RCC 7860 (cell line): Measurements from ENCODE around the gene CENPB.
"Not testable (repeated sequence)": the region's sequence is repeated elsewhere in the genome, so short reads cannot be mapped to it uniquely, and the experiment has no call there.

Experiments
- DNase-seq: peaks from one replicate; pipeline ENCODE4 v3.0.0-alpha.2; 2015; ENCODE audit warnings: low spot score
- FAIRE-seq: peaks from 2 replicates; lab custom pipeline; 2012; peaks lifted over from hg19 to GRCh38; lab: Jason Lieb, UNC

CENPB gene

DNA sequence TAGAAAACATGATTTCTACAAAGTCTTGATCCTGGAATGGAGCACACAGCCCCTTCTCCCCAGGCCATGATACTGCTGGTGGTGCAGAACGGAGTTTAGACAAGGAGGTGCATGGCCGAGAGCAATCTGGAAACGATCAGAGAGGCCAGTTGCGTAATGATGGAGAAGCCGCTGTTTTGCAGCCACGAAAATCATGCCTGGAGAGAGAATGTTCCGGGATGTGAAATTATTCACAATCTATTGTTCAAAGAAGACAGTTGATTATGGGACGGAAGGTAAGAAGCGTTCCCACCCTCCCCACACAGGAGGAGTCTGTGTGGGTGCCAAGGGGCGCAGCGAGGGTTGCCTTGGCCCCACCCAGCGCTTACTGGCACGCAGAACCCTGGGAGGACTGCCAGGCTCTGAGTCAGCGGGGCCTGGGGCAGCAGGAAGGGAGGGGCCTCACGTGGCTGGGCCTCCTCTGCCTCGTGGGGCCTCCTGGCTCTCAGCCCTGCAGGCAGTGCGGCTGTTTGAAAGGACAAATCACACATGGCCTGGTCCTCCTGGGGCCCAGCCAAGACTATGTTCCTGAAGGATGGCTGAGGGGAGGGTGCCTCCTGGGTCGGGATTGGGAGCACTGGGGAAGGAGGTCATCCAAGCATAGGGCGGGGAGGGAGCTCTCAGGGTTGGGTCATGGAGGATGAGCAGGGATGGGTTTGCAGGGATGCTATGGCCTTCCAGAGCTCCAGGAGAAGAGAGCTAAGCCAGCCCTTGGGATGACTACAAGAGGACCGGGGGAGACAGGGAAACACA, 25.1 kb upstream of the CENPB start:
- DNase-seq = peak; percentile 93
- FAIRE-seq = peak; percentile 84

DNA sequence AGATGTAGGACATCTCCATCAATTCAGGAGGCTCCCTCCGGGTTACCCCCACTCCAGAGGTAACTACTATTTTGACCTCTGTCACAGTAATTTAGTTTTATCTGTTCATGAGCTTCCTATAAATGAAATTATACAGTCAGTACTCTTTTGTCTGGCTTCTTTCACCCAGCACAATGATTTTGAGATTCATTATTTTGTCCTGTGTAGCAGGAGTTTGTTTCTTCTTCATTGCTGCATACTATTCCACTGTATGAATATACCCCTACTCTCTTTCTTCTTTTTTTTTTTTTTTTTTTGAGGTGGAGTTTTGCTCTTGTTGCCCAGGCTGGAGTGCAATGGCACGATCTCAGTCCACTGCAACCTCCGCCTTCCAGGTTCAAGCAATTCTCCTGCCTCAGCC, 22.0 kb upstream of the CENPB start:
- FAIRE-seq = no peak
- DNase-seq = no peak

DNA sequence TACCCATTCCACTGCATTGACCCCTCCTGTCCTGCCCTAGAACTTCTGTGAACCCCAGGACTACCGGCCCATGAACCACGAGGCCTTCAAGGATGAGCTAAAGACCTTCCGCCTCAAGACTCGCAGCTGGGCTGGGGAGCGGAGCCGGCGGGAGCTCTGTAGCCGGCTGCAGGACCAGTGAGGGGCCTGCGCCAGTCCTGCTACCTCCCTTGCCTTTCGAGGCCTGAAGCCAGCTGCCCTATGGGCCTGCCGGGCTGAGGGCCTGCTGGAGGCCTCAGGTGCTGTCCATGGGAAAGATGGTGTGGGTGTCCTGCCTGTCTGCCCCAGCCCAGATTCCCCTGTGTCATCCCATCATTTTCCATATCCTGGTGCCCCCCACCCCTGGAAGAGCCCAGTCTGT, 18.2 kb upstream of the CENPB start:
- DNase-seq (no peak), FAIRE-seq (no peak)

DNA sequence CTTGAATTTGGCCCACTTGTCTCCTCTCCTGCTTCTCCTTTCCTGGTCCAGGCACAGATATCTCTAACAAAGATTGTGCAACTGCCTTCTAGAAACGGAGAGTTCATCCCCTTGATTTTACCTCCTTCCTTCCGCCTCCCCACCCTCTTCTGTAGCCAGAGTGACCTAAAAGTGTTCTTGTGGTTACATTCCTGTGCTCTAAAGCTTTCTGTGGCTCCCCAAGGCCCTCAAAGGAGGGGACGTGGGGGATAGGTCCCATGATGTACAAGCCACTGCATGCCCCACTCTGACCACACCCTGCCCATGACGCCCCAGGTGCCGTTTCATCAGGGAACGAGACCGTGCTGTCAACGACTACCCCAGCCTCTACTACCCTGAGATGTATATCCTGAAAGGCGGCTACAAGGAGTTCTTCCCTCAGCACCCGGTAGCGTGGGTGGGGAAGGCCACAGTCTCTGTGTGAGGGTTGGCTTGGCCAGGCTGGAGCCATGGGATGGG, 17.8 kb upstream of the CENPB start:
- DNase-seq = no peak
- no peak for FAIRE-seq

DNA sequence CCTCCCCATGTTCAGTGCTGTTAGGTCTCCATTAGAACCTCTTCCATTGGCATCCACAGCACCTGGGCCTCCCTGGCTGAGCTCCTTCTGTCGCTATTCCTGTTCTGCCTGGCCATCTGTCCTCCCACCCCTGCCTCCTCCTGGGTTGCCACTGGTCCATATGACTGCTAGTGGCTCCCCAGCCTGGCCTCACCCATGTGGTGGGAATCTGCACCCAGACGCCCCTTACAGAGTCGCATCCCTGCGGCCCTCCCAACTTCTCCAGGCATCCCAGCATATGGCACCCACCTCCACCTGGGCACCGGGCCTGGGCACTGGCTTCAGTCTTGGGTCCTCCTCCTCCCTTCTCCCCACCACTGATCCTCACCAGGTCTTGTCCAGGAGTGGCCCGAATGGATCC, 17.3 kb upstream of the CENPB start:
- no peak for FAIRE-seq

DNA sequence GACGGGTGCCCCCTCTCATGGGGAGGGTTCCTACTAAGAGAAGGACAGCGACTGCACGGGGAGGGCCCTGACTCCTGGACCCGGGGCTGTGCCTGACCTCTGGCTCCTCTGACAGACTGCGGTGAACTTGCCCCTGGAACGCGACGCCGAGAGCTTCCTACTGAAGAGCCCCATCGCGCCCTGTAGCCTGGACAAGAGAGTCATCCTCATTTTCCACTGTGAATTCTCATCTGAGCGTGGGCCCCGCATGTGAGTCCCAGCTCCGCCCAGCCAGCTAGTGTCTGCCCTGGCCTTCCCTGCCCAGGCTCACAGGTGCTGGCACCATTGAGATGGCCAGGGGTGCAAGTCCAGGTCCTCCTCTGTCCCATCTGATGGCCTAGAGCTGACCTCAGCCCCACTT, 16.7 kb upstream of the CENPB start:
- FAIRE-seq (no peak), DNase-seq (no peak)

More for the DNA sequence above, 17.3 kb upstream of the CENPB start:
- DNase-seq = no peak

DNA sequence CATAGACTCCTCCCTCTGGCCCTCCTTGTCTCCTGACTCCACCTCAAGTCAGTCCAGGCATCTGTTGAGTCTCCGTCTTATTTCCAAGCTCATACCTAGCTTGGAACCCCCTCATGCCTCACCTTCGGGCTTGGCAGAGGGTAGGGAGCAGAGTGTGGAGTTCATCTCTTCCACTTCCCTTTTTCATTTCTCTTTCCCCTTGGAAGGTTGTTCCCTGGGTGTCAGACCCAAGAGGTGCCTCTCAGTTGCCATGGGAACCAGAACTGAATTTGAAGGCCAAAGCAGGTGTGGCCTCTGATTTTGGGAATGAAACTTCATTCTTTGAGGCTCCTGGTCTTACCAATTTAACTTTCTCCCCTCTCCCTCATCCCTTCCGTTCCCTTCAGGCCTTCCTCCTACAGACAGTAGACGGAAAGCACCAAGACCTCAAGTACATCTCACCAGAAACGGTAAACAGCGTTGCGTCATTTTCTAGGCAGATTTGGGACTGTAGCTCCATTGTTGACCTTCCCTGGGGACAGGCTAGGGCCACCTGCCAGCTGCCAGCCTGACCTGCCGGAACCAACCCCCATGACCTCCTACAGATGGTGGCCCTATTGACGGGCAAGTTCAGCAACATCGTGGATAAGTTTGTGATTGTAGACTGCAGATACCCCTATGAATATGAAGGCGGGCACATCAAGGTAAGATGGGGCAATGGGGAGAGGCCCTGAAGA, 16.1 kb upstream of the CENPB start:
- DNase-seq = no peak
- no peak for FAIRE-seq

DNA sequence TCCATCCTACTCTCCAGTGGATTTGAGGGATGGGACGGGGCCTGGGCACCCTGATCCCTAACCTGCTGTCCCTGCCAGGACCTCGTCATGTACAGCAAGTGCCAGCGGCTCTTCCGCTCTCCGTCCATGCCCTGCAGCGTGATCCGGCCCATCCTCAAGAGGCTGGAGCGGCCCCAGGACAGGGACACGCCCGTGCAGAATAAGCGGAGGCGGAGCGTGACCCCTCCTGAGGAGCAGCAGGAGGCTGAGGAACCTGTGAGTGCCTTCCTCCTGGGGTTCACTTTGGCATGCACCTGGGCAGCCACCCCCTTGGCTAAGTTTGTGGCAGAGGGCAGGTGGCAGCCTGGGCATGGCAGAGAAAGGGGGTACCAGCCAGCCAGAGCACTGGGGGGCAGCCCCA, 15.3 kb upstream of the CENPB start:
- DNase-seq (no peak), FAIRE-seq (no peak)

DNA sequence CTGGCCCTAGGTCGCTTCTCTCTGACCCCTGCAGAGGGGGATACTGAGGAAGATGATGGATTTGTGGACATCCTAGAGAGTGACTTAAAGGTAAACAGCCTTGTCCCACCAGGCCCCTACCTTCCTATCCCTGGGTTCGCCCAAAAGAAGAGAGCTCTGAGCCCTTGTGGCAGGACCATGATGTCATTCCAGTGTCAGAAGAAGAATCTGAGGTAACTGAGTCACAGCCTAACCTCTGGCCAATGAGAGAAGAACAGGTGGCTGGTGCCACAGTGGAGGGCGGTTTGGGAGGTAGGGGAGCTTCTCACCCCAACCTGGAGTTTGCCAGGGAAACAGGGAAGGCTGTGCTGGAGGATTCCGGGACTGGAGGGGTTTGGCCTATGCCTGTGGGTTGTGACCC, 14.8 kb upstream of the CENPB start:
- no peak for DNase-seq
- FAIRE-seq = no peak

DNA sequence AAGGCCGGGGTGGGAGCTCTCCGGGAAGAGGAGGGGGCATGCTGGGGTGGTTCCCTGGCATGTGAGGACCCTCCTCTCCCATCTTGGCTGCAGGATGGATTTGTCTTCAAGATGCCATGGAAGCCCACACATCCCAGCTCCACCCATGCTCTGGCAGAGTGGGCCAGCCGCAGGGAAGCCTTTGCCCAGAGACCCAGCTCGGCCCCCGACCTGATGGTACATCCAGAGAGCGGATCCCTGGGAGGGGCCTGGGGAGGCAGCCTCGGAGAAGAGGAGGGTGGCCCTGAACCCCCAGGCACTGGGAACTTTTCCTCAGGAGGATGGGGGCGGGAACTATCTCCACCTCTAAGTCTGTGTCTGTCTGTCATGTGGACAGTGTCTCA, 14.3 kb upstream of the CENPB start:
- DNase-seq = no peak
- no peak for FAIRE-seq

DNA sequence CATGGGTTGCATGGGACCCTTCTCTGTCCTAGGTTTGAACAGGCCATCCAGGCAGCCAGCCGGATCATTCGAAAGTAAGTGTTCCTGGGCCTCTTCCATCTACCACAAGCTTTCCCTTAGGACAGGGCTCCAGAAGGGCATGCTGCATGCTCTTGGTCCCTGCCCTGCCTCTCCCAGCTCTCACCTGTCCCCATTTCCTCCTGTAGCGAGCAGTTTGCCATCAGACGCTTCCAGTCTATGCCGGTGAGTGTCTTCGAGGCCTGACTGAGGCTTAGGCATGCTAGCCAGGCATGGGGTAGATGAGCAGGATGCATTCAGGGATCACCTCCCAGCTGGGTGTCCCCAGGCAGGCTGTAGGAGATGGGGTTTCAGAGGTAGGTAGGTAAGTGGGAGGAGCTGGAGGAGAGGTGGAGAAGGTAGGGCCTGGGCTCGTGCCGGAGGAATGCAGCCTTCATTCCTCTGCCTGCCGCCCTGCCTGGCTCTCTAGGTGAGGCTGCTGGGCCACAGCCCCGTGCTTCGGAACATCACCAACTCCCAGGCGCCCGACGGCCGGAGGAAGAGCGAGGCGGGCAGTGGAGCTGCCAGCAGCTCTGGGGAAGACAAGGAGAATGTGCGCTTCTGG, 13.8 kb upstream of the CENPB start:
- no peak for FAIRE-seq
- no peak for DNase-seq

DNA sequence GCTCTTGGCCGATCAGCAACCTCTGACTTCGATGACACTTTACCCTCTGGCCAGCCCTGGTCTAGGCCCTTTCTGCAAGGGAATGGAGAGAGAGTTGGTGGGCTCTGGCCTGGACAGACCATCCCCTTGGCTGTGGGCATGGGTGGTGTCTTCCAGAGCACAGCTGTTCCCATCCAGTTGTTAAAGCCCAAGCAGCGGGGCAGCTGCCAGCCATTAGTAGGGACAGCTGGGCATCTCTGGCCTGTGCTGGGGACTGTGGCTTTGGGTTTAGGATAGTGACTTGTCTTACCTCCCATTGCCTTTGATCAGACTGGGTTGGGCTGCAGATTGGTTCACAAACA, 12.3 kb upstream of the CENPB start:
- FAIRE-seq (no peak), DNase-seq (no peak)

DNA sequence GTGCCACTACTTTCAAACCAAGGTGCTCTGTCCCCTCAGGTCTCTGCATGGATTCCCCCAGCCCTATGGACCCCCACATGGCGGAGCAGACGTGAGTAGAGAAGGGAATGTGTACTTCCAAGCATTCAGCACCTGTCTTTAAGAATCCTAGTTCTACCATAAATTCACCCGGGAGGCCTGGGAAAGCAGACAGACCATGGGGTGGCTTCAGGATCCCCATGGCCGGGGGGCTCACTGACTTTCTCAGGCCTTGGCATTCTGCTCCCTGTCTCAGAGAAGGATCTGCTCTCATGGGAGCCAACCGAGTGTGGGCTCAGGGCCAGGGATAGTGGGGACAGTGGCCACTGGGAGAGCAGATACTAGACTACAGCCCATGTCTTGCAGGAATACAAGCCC, 11.8 kb upstream of the CENPB start:
- DNase-seq (no peak), FAIRE-seq (no peak)

DNA sequence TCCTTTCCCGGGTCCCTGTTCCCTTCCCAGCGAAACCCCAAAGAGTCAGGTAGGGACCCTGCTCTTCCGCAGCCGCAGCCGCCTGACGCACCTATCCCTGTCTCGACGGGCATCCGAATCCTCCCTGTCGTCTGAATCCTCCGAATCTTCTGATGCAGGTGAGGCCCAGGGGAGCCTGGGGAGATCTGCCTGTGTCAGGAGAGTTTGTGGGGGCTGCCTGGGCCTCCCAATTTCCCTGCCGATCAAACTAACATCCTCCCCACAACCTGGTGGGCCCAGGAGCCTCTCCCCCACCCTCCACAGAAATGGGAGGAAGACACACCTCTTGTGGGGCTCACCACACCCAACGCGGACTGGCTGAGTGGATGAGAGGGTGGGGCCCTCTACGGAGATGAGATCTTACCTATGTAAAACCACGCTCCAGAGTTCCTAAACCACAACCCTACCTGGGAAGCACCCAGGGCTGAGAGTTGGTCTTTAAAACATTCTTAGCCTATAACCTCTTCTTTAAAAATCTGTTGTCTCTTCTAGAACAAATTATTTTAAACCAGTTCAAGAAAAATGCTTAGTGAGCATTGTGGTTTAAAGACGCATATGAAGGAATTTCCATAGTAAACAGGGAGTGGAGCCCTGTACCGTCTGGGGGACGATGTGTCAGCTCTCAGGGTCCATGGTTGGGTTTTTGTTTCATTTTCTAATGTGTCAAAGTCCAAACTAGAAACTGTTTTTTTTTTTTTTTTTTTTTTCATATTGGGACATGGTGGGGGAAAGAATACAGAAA, 11.2 kb upstream of the CENPB start:
- DNase-seq (no peak), FAIRE-seq (no peak)

DNA sequence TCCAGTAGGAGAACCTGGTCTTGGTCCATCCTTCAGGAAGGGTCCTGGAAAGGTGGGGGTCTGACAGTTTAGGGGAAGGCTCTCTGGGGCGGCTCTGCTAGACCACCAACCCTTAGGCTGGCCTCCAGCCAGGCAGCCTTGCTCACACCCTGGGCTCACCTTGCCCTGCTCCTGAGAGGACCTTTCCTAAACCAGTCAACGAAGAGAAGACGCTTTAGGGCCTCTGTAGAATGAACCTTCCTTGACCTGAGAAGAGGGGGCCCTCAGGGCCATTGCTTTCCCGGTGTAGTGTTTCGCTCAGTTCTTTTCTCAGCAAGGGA, 10.6 kb upstream of the CENPB start:
- no peak for FAIRE-seq
- DNase-seq = no peak

DNA sequence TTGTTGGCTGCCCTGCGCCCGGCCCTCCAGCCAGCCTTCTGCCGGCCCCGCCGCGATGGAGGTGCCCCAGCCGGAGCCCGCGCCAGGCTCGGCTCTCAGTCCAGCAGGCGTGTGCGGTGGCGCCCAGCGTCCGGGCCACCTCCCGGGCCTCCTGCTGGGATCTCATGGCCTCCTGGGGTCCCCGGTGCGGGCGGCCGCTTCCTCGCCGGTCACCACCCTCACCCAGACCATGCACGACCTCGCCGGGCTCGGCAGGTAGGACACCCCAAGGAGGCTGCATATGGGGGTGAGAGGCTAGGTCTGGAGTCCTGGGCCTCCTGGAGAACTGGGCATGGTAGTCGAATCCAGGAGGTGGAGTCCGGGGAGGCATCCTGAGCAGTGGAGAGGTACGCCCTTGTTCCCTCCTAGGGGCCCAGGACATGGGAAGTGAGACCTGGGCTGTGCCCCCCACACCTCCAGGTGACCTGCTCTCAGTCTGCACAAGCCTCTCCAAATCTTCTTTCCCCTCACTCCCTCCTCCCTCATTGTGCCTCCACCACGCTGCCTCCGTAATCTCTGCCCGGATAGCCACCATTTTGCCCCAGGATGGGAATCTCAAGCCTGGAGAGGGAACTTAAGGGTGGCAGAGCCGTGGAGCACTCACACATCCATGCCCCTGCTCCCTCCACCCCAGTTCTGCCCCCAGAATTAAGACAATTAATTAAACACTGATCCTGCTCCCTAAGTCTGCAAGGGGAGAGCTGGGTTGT, 10.1 kb upstream of the CENPB start:
- no peak for DNase-seq
- FAIRE-seq = no peak

DNA sequence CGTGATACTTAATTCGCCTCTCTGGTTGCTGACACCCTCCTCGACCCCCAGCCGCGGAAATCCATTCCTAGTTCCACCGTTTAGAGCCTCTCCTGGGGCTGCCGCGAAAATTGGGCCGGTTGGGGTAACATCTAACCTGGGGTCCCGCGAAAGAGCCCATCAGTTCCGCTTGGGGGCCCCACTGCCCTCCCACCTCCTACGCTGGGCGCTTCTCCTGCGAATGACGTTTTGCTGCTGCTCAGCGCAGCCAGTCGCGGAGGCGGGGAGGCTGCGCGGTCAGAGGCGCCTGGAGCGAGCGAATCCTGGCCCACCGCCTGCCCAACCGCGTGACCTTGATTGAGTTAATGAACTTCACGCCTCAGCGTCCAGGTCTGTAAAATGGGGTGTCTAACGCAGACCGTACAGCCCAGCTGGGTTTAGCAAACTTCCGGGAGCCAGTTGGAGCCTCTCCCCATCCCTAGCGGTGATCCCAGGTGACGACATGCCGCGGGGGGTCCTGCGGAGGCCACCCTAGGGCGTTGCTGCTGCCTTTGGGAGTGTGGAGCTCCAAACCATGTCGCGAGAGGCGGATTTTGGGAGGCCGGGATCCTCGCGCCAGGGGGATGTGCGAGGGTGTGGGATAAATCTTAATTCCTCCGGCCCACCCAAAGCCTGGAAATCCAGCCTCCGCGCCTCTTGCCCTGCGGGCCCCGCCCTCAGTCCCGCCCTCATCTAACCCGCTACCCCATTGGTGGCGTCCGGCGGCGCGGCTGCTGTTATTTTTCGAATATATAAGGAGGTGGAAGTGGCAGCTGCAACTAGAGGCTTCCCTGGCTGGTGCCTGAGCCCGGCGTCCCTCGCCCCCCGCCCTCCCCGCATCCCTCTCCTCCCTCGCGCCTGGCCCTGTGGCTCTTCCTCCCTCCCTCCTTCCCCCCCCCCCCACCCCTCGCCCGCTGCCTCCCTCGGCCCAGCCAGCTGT, 9.2 kb upstream of the CENPB start, which contains the start of gene CDC25B:
Gene CDC25B (plus strand): TSS at position 800 of the 958 bp plus-strand sequence. CDS start 222 bp downstream, outside the sequence.
- DNase-seq = peak; percentile 83
- no peak for FAIRE-seq

DNA sequence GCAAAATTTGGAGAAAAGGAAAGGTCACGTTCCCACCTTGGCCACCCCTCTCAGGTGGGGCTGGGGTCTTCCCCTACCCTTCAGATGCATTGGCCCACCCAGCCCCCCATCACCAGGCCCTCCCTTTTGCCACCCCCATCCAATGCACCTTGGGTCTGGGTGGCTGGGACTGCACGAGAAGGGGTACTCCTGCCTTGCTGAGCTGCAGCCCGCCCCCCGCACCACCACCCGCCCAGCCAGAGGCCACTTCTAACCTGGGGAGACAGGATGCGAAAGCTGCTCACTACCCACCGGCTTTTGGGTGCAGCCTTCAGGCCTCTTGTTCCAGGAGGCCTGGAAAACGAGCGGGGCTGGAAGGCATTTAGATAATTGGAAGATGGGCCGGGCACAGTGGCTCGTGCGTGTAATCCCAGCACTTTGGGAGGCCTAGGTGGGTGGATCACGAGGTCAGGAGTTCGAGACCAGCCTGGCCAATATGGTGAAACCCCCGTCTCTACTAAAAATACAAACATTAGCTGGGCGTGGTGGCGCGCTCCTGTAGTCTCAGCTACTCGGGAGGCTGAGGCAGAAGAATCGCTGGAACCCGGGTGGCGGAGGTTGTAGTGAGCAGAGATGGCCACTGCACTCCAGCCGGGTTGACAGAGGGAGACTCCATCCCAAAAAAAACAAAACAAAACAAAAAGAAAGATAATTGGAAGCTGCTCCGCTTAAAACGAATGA, 8.3 kb upstream of the CENPB start:
- FAIRE-seq (no peak), DNase-seq (no peak)

DNA sequence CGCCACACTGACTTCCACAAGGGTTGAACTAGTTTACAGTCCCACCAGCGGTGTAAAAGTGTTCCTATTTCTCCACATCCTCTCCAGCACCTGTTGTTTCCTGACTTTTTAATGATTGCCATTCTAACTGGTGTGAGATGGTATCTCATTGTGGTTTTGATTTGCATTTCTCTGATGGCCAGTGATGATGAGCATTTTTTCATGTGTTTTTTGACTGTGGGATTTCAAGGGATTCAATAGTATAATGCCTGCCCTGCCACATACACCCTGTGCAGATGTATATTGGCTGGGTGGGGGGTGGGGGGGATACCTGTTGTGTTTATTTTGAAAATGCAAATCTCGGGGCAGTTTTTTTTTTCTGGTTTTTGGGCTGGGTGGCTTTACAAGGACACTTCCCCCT, 7.6 kb upstream of the CENPB start:
- not testable (repeated sequence) for FAIRE-seq, DNase-seq
